Mucosa of rectum (tissue), 2 donors: Measurements from ENCODE around the gene RAB11FIP5.
"Not testable (repeated sequence)": the region's sequence is repeated elsewhere in the genome, so short reads cannot be mapped to it uniquely, and the experiment has no call there.

Experiments
- H3K27ac ChIP-seq, 2 donors: one replicate each; pipeline ENCODE4 v1.7.0; 2013; ENCODE audit warnings: inconsistent platforms in 2 of 2, low read depth in 2 of 2, low read length in 2 of 2
- H3K27me3 ChIP-seq, 2 donors: one replicate each; pipeline ENCODE4 v1.7.0; 2013; ENCODE audit warnings: low read length in 2 of 2; ENCODE audit not compliant: control insufficient read depth in 2 of 2, insufficient read depth in 2 of 2
- H3K36me3 ChIP-seq, 2 donors: one replicate each; pipeline ENCODE4 v1.7.0; 2013; ENCODE audit warnings: low read length in 2 of 2; ENCODE audit not compliant: control insufficient read depth in 2 of 2, insufficient read depth in 2 of 2
- H3K4me1 ChIP-seq, 2 donors: one replicate each; pipeline ENCODE4 v1.7.0; 2013; ENCODE audit warnings: low read length in 2 of 2, mild to moderate bottlenecking in 1 of 2; ENCODE audit not compliant: control insufficient read depth in 2 of 2, insufficient read depth in 2 of 2
- H3K4me3 ChIP-seq, 2 donors: one replicate each; pipeline ENCODE4 v1.7.0; 2013; ENCODE audit warnings: low read length in 2 of 2
- H3K9ac ChIP-seq, 2 donors: one replicate each; pipeline ENCODE4 v1.7.0; 2013; ENCODE audit warnings: low read length in 2 of 2, low read depth in 1 of 2, mild to moderate bottlenecking in 1 of 2
- H3K9me3 ChIP-seq, 2 donors: one replicate each; pipeline ENCODE4 v1.7.0; 2013; ENCODE audit warnings: low read length in 2 of 2; ENCODE audit not compliant: control insufficient read depth in 2 of 2
- donor health status: healthy.
- donor health status: Normal muscosa, but diverticular disease.

Gene RAB11FIP5

DNA sequence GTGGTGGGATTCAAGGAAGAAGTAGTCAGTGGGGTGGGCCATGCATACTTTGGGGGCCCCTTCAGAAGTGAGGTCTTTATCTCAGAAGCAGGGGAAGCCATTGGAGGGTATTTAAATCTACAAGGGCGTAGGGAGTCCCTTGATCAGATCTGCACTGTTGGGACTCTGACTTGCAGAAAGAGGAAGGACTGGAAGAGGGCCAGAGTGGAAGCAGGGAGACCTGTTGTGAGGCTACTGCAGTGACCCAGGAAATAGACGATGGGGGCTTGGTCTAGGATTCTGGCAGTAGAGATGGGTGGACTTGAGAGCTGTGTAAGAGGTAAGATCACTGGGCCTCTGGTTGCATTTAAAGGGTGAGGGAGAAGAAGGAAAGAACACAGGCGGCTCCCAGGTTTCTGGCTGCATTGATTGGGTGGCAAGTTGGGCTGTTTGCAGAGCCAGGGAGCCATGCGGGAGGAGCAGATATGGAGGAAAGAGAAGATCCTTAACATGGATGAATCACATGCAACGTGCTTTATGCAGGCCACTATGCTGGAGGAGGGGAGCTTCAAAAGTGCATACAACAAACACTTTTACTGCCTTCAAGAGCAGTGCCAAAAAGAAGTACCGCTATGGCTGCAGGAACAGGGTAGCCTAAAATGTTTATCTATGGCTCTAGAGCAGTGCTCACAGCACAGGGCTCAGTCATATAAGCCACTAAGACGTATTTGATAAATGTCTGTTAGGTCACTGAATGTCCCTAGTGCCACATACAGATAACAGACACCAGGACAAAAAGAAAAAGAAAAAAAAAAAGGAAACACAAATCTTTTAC lies 43.5 kb downstream of the RAB11FIP5 start:
- Histone ChIP-seq H3K27ac (no peak overlapping the region), H3K9me3 (no peaks in the 10 kb centered on the region), H3K9ac (no peak overlapping the region), H3K4me3 (peak overlapping the region in 1 of 2 donors; percentile 87), H3K4me1 (peaks cover 12% of the 10 kb centered on the region in 2 donors), H3K36me3 (no peaks in the 10 kb centered on the region), H3K27me3 (no peaks in the 10 kb centered on the region)

DNA sequence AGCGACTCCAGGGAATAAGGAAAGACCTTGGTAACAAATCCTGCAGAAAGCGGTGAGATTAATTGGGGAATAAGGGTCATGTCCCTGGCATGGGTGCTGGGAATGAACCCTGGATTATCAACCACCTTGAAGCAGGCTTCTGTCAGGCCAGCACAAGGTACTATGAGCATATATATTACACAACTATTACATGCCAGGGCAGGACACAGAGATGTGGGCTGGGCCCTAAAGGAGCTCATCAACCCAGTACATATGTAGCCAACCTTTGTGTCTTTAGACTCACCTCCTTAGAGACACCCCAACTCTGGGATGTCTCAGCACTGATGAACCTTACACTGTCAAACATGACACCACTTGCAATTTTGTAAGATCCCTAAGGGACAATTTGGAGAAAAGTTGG lies 44.6 kb downstream of the RAB11FIP5 start:
- H3K27ac ChIP-seq: no peak overlapping the region

DNA sequence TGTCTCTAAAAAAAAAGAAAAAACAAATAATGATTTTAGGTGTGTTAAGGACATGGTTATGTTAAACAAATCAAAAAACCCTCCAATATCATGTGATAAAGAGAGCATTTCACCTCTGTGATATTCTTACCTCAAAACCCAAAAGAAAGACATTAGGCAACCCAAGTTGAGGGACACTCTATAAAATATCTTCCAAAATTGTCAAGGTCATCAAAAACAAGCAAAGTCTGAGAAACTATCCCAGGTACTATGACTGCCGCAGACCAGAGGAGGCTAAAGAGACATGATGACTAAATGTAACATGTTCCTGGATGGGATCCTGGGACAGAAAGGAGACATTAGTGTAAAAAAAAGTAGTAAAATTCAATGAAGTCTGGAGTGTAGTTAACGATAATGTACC lies 45.7 kb downstream of the RAB11FIP5 start:
- Histone ChIP-seq H3K36me3 (no peaks in the 10 kb centered on the region), H3K4me3 (no peak overlapping the region), H3K9ac (no peak overlapping the region), H3K9me3 (no peaks in the 10 kb centered on the region), H3K27ac (no peak overlapping the region), H3K4me1 (peaks cover 9 to 14% of the 10 kb centered on the region in 2 donors), H3K27me3 (no peaks in the 10 kb centered on the region)

More for the DNA sequence above, 44.6 kb downstream of the RAB11FIP5 start:
- H3K9ac ChIP-seq: no peak overlapping the region
- no peaks in the 10 kb centered on the region for H3K36me3 ChIP-seq
- no peaks in the 10 kb centered on the region for H3K27me3 ChIP-seq
- no peaks in the 10 kb centered on the region for H3K9me3 ChIP-seq
- no peak overlapping the region for H3K4me3 ChIP-seq
- H3K4me1 ChIP-seq: peaks cover 12 to 16% of the 10 kb centered on the region in 2 donors

DNA sequence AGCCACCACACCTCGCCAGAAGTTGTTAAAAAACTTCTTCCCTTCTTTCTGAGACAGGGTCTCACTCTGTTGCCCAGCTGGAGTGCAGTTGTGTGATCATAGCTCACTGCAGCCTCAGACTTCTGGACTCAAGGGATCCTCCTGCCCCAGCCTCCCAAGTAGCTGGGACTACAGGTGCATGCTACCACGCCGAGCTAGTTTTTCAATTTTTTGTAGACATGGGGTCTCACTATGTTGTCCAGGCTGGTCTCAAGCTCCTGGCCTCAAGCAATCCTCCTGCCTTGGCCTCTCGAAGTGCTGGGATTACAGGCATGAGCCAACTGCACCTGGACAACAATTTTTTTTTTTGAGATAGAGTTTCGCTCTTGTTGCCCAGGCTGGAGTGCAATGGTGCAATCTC lies 47.7 kb downstream of the RAB11FIP5 start:
- H3K27ac ChIP-seq, H3K9me3 ChIP-seq, H3K9ac ChIP-seq, H3K36me3 ChIP-seq, H3K27me3 ChIP-seq, H3K4me3 ChIP-seq: not testable (repeated sequence)
- peaks cover 6 to 10% of the 10 kb centered on the region in 2 donors for H3K4me1 ChIP-seq

DNA sequence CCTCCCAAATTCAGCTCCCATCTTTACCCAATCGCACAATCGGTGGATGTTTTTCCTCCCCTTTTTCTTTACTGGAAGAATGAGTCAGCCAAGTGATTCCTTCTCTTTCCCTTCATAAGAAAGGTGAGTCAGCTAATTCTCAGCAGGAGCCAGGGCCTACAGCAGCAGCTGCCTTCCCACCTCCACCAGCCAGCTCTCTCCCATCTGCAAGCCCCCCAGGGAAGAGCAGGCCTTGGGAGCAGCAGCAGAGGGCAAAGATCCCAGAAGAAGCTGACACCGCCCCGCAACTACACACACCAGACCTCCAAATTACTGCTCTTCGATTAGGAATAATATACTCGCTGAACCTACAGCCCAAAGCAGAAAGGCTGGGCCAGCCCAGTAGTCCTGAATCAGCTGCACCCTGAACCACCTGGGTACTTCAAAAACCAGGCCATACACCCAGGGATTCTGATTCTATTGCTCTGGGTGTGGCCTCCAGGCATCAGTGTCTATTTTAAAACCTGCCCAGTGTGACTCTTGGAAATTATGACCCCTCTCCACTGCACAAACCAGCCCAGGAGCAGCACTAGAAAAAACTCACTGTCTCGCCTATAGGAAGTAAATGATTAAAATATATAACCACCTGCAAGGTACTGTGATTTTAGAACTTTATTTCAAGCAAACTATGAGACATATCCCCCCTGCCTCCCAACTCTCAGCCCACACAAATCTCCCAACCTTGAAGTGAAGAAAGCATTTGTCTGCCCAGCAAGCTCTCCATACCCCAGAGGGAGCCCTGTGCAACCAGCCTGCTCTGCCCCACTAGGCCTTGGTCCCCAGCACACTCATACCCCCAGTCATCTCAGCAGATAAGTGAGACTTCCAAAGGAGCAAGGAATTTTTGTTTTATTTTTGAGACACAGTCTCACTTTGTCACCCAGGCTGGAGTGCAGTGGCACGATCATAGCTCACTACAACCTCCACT lies 48.6 kb downstream of the RAB11FIP5 start:
- H3K4me1 ChIP-seq: peaks cover 0 to 4% of the 10 kb centered on the region in 2 donors
- peak overlapping the region in 1 of 2 donors; percentile 52 for H3K27ac ChIP-seq
- no peaks in the 10 kb centered on the region for H3K36me3 ChIP-seq
- no peaks in the 10 kb centered on the region for H3K9me3 ChIP-seq
- H3K9ac ChIP-seq: no peak overlapping the region
- no peaks in the 10 kb centered on the region for H3K27me3 ChIP-seq
- no peak overlapping the region for H3K4me3 ChIP-seq

DNA sequence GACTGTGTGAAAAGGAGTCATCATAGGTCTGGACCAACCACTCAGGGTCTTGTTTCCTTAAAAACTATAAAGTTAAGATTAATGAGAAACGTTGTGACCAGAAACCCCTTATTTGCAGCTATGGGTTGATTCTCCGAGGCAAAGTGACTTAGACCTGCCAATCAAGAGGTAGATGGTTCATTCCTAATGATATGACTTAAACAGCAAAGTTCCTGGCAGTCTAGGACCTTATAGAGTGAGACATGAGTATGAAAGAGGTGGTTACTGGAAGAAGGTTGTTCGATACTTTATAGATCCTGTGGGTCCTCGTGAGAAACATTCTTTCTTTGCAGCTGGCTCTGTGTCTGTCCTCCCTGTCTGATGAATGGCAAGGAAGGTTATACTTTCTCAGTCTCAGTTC lies 49.3 kb downstream of the RAB11FIP5 start:
- Histone ChIP-seq H3K9ac (no peak overlapping the region), H3K27me3 (no peaks in the 10 kb centered on the region), H3K27ac (no peak overlapping the region), H3K9me3 (no peaks in the 10 kb centered on the region), H3K4me3 (no peak overlapping the region), H3K4me1 (peaks cover 0 to 4% of the 10 kb centered on the region in 2 donors), H3K36me3 (no peaks in the 10 kb centered on the region)

DNA sequence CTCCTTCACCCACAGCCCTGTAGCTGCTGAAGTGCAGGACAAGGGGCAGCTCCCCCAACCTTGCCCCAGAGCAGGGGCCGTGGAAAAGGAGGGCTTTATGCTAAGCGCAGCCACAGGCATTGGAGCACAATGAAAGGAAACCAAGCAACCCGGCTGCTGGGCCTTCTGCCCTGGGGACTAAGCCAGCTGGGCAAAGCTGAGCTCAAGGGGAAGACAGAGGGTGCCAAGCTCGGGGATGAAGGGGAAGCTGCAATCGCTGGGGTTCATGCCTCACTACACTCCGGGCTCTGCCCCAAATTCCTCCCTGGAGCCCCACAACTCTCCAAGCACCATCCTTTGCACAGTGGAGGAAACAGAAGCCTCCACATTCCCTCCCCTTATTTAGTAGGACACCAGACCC lies 53.6 kb downstream of the RAB11FIP5 start:
- Histone ChIP-seq H3K9ac (no peak overlapping the region), H3K9me3 (peaks cover 0 to 2% of the 10 kb centered on the region in 2 donors), H3K36me3 (peaks cover 0 to 6% of the 10 kb centered on the region in 2 donors), H3K4me3 (no peak overlapping the region), H3K27ac (no peak overlapping the region), H3K27me3 (no peaks in the 10 kb centered on the region), H3K4me1 (peaks cover 0 to 4% of the 10 kb centered on the region in 2 donors)

DNA sequence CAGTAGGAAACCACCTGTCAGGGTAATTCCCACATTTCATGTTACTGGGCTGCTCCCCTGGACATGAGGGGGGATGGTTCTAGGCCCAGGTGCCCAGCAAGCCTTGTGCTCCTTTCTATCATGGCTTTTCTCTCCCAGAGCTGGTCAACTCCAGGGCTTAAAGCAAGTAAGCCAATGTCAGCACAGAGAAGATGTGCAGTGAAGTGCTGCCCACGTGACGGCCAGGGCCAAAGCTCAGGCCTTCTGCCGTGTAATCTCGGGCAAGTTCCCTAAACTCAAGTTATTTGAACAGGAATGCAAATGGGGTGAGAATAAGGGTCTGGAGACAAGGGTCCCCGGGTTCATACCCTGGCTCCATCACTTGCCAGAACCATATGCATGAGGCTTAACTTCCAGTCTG lies 57.8 kb downstream of the RAB11FIP5 start:
- Histone ChIP-seq H3K4me1 (no peaks in the 10 kb centered on the region), H3K36me3 (peaks cover 0 to 6% of the 10 kb centered on the region in 2 donors), H3K4me3 (no peak overlapping the region), H3K9ac (no peak overlapping the region), H3K9me3 (peaks cover 0 to 2% of the 10 kb centered on the region in 2 donors), H3K27me3 (no peaks in the 10 kb centered on the region), H3K27ac (no peak overlapping the region)

DNA sequence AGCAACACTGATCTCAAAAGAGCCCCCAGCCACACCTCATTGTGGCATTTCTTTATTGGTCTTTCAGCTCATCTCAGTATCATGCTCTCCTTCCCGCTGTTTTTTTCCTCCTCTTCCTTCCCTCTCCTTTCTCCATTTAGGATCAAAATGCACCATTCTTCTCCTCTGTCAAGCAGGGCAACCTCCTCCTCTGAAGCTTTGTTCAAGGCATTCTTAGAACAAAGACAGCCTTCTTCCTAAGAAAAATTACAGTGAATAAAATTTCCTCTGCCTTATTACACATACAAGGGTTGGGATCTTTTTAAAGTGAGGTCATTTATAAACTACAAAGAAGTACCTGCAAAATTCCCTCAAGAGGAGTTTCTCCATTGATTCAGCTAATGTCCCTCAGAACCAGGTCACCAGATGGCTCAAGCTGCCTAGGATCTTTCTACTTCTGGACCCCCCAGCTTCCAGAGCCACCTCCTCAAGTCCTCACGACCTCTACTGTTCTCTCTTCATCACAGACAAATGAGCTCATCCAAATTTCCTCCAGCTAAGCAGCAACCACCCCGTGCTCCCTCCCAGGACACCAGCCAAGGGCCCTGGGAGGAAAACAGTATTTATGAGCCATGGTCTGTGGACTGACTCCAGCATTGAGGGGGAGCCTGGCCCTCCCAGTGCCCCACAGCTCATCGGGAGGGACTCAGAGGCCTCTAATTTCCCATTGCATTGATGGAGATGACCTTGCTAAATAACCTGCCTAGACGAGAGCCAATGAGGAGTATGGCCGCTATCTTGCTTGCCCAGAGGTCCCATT lies 59.2 kb downstream of the RAB11FIP5 start:
- Histone ChIP-seq H3K36me3 (peaks cover 0 to 6% of the 10 kb centered on the region in 2 donors), H3K4me1 (no peaks in the 10 kb centered on the region), H3K9me3 (peaks cover 0 to 2% of the 10 kb centered on the region in 2 donors), H3K4me3 (no peak overlapping the region), H3K27me3 (no peaks in the 10 kb centered on the region), H3K27ac (no peak overlapping the region), H3K9ac (no peak overlapping the region)
